Fibroblast of gingiva (primary cell): ENCODE data around the gene UXS1.

Source experiments
- DNase-seq: peaks from one replicate; pipeline ENCODE4 v3.0.0-alpha.2; 2011; ENCODE audit warnings: low read depth

Gene UXS1

GRCh38 chr2:106189325-106189724 lies 4.8 kb downstream of the UXS1 start:
- DNase-seq, result no peak

GRCh38 chr2:106187273-106187891 lies 6.7 kb downstream of the UXS1 start:
- no peak for DNase-seq

GRCh38 chr2:106185475-106186184 lies 8.5 kb downstream of the UXS1 start:
- no peak for DNase-seq

- DNase-seq, result no peak
Measured at GRCh38 chr2:106184857-106185256, 9.2 kb downstream of the UXS1 start.

- DNase-seq, result no peak
Measured at GRCh38 chr2:106184394-106184793, 9.7 kb downstream of the UXS1 start.

GRCh38 chr2:106183101-106183696 lies 10.9 kb downstream of the UXS1 start:
- no peak for DNase-seq

GRCh38 chr2:106181064-106181463 lies 13.0 kb downstream of the UXS1 start:
- DNase-seq, result no peak

- DNase-seq, result no peak
Measured at GRCh38 chr2:106180602-106181001, 13.5 kb downstream of the UXS1 start.

GRCh38 chr2:106178716-106179115 lies 15.4 kb downstream of the UXS1 start:
- DNase-seq, result no peak

- DNase-seq, result no peak
Measured at GRCh38 chr2:106177581-106177980, 16.5 kb downstream of the UXS1 start.

GRCh38 chr2:106176446-106177099 lies 17.5 kb downstream of the UXS1 start:
- DNase-seq, result no peak

- DNase-seq, result no peak
Measured at GRCh38 chr2:106175086-106175850, 18.8 kb downstream of the UXS1 start.

- no peak for DNase-seq
Measured at GRCh38 chr2:106174056-106174455, 20.0 kb downstream of the UXS1 start.

GRCh38 chr2:106172649-106173048 lies 21.5 kb downstream of the UXS1 start:
- no peak for DNase-seq

- DNase-seq, result no peak
Measured at GRCh38 chr2:106168657-106169056, 25.4 kb downstream of the UXS1 start.

- no peak for DNase-seq
Measured at GRCh38 chr2:106167067-106167466, 27.0 kb downstream of the UXS1 start.

- DNase-seq, result no peak
Measured at GRCh38 chr2:106165561-106165960, 28.5 kb downstream of the UXS1 start.

GRCh38 chr2:106165029-106165428 lies 29.1 kb downstream of the UXS1 start:
- DNase-seq, result no peak

GRCh38 chr2:106163948-106164545 lies 30.1 kb downstream of the UXS1 start:
- DNase-seq, result no peak

GRCh38 chr2:106161938-106162820 lies 31.9 kb downstream of the UXS1 start:
- no peak for DNase-seq

GRCh38 chr2:106161341-106161740 lies 32.8 kb downstream of the UXS1 start:
- no peak for DNase-seq
